Peyer's patch (tissue), 4 donors: ENCODE data around the gene COL4A5. TPM values are rescaled to one million over a fixed set of nuclear protein-coding genes. Genes with fewer than 3 reads are reported as not detected.
"Not testable (repeated sequence)": the region's sequence is repeated elsewhere in the genome, so short reads cannot be mapped to it uniquely, and the experiment has no call there.

Source experiments
- DNase-seq, 3 donors: peaks; one replicate each; pipeline ENCODE4 v3.0.0-alpha.2; 2017 to 2019
- H3K27ac ChIP-seq, 4 donors: fragments of 200-600 bp; sonication (generic); one replicate each; pipeline ENCODE4 v1.5.1; 2016 to 2019
- H3K27me3 ChIP-seq, 2 donors: fragments of 200-600 bp; sonication (generic); one replicate each; pipeline ENCODE4 v1.5.1; 2019
- H3K36me3 ChIP-seq, 3 donors: fragments of 200-600 bp; sonication (generic); one replicate each; pipeline ENCODE4 v1.5.1; 2016 to 2019
- H3K4me1 ChIP-seq, 4 donors: fragments of 200-600 bp; sonication (generic); one replicate each; pipeline ENCODE4 v1.5.1; 2016 to 2019
- H3K4me3 ChIP-seq, 4 donors: fragments of 200-600 bp; sonication (generic); 1 replicate in 3 of 4; 2 replicates in 1 of 4; pipeline ENCODE4 v1.5.1; 2016 to 2019; ENCODE audit warnings: mild to moderate bottlenecking in 1 of 4
- H3K9me3 ChIP-seq, 4 donors: fragments of 200-600 bp; sonication (generic); one replicate each; pipeline ENCODE4 v1.5.1; 2016 to 2019; ENCODE audit warnings: mild to moderate bottlenecking in 1 of 4
- CTCF ChIP-seq, 6 experiments: fragments of 450-650 bp in 4 of 6; fragments of 200-600 bp in 2 of 6; sonication (generic) in 1 of 6; IDR thresholded peaks; one replicate each; pipeline ENCODE4 v1.5.1; 2017 to 2019; ENCODE audit warnings: antibody characterized with exemption in 6 of 6, mild to moderate bottlenecking in 3 of 6, moderate library complexity in 1 of 6
- POLR2A ChIP-seq, 2 donors: fragments of 450-650 bp; IDR thresholded peaks; one replicate each; pipeline ENCODE4 v1.5.1; 2017; ENCODE audit warnings: antibody characterized with exemption in 2 of 2, mild to moderate bottlenecking in 2 of 2, moderate library complexity in 2 of 2
- total RNA-seq, 4 donors: library from RNA; depleted of rRNA; stranded (reverse); fragments of >200 nt; gene quantifications; one replicate each; pipeline ENCODE4 v1.1.0, GENCODE V29; 2016

The COL4A5 gene
- total RNA-seq, 4 donors from 2014 or later, result 1.2 to 18.2 (median 8.1) TPM

DNA sequence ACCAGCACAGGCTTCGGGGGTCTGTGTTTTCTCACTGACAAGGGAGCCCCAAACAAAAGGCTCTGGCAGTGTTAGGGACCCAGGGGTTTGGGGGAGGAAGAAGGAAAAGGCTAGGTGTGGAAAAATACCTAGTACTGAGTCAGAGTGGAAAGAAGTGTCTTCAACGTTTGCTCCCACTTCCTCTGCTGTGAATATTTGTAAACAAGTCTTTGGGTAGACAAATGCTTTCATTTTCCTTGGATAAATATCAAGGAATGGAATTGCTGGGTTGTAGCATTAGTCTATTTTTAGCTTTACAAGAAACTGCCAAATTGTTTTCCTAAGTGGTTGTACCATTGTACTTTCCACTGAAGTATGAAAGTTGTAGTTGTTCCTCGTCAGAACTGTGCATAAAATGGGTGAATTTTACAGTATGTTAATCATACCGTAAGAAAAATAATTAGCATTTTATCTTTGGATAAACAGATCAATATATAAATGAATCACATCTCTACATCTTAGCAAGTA lies 17.4 kb downstream of the COL4A5 start:
- H3K9me3 ChIP-seq, result no peaks in the 10 kb centered on the region
- no peak overlapping the region for H3K4me3 ChIP-seq
- H3K27ac ChIP-seq, result no peak overlapping the region
- no peaks in the 10 kb centered on the region for H3K36me3 ChIP-seq
- H3K4me1 ChIP-seq, result no peaks in the 10 kb centered on the region
- no peak for DNase-seq
- TF ChIP-seq CTCF (IDR thresholded peaks at IDR 0.05), result no peak
- TF ChIP-seq POLR2A (IDR thresholded peaks at IDR 0.05), result no peak
- no peaks in the 10 kb centered on the region for H3K27me3 ChIP-seq

GRCh38 chrX:108464604-108465003 lies 25.0 kb downstream of the COL4A5 start:
- H3K27ac ChIP-seq, result no peak overlapping the region
- no peak for DNase-seq
- H3K36me3 ChIP-seq, result no peaks in the 10 kb centered on the region
- H3K27me3 ChIP-seq, result no peaks in the 10 kb centered on the region
- no peaks in the 10 kb centered on the region for H3K4me1 ChIP-seq
- H3K9me3 ChIP-seq, result no peaks in the 10 kb centered on the region
- H3K4me3 ChIP-seq, result no peak overlapping the region
- no peak for TF ChIP-seq POLR2A (IDR thresholded peaks at IDR 0.05)

GRCh38 chrX:108468486-108468885 lies 28.8 kb downstream of the COL4A5 start:
- H3K9me3 ChIP-seq, result no peaks in the 10 kb centered on the region
- no peak for DNase-seq
- no peaks in the 10 kb centered on the region for H3K36me3 ChIP-seq
- no peaks in the 10 kb centered on the region for H3K27me3 ChIP-seq
- H3K4me1 ChIP-seq, result no peaks in the 10 kb centered on the region
- no peak for TF ChIP-seq POLR2A (IDR thresholded peaks at IDR 0.05)
- no peak for TF ChIP-seq CTCF (IDR thresholded peaks at IDR 0.05)
- H3K27ac ChIP-seq, result no peak overlapping the region
- H3K4me3 ChIP-seq, result no peak overlapping the region

DNA sequence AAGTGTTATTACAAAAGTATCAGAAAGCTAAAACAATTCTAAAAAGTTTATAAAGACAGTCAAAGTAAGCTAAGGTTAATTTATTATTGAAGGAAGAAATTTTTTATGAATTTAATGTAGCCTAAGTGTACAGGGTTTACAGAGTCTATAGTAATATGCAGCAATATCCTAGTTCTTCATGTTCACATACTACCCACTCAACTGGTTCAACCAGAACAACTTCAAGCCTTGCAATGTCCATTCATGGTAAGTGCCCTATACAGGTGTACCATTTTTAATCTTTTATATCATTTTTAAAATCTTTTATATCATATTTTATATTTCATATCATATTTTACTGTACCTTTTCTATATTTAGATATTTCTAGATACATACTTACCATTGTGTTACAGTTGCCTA lies 34.3 kb downstream of the COL4A5 start:
- TF ChIP-seq CTCF (IDR thresholded peaks at IDR 0.05), result no peak
- TF ChIP-seq POLR2A (IDR thresholded peaks at IDR 0.05), result no peak
- Histone ChIP-seq H3K36me3 (no peaks in the 10 kb centered on the region), H3K27me3 (no peaks in the 10 kb centered on the region), H3K4me3 (no peak overlapping the region), H3K4me1 (no peaks in the 10 kb centered on the region), H3K27ac (no peak overlapping the region), H3K9me3 (no peaks in the 10 kb centered on the region)
- no peak for DNase-seq

GRCh38 chrX:108481528-108481927 lies 41.9 kb downstream of the COL4A5 start:
- H3K27ac ChIP-seq, H3K27me3 ChIP-seq, H3K9me3 ChIP-seq, H3K4me1 ChIP-seq, DNase-seq, H3K4me3 ChIP-seq, H3K36me3 ChIP-seq: not testable (repeated sequence)

DNA sequence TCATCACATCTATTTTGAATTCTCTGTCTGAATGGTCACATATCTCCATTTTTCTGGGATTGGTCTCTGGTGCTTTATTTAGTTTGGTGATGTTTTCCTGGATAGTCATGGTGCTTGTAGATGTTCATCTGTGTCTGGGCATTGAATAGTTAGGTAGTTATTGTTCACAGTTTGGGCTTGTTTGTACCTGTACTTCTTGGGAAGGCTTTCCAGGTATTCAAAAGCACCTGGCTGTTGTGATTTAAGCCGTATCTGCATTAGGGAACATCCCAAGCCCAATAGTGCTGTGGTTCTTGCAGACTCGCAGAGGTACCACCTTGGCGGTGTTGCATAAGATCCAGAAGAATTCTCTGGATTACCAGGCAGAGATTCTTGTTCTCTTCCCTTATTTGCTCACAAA lies 44.6 kb downstream of the COL4A5 start:
- Histone ChIP-seq H3K27me3 (no peaks in the 10 kb centered on the region), H3K9me3 (no peaks in the 10 kb centered on the region), H3K36me3 (no peaks in the 10 kb centered on the region), H3K4me3 (no peak overlapping the region), H3K27ac (no peak overlapping the region), H3K4me1 (no peaks in the 10 kb centered on the region)
- TF ChIP-seq CTCF (IDR thresholded peaks at IDR 0.05) (no peak), POLR2A (IDR thresholded peaks at IDR 0.05) (no peak)
- DNase-seq, result no peak

DNA sequence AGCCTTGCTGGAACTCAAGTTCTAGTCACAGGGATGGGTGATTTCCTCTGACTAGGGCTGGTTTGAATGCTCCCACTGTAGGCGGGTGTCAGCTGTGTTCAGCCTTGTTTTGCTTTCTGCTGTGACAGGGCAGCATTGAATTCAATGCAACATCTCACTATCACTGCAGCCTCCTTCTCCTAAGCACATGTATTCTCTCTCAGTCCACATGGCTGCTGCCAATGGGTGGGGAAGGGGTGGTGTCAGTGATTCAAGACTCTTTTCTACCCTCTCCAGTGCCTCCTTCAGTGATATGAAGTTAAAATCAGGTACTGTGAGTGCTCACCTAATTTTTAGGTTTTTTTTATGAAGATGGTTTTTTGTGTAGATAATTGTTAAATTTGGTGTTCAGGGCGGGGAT lies 46.3 kb downstream of the COL4A5 start:
- no peak overlapping the region for H3K4me3 ChIP-seq

More for the DNA sequence above, 46.3 kb downstream of the COL4A5 start:
- Histone ChIP-seq H3K4me1 (no peaks in the 10 kb centered on the region), H3K27me3 (no peaks in the 10 kb centered on the region), H3K9me3 (no peaks in the 10 kb centered on the region), H3K36me3 (no peaks in the 10 kb centered on the region), H3K27ac (no peak overlapping the region)
- TF ChIP-seq CTCF (IDR thresholded peaks at IDR 0.05), result no peak
- TF ChIP-seq POLR2A (IDR thresholded peaks at IDR 0.05), result no peak
- no peak for DNase-seq
